Fibroblast of pulmonary artery (primary cell): ENCODE measurements around the gene ATP5ME.

Experiments
- DNase-seq: peaks from one replicate; pipeline ENCODE4 v3.0.0-alpha.2; 2010; ENCODE audit warnings: low read depth
- H3K4me3 ChIP-seq: replicated peaks from 2 replicates; pipeline ENCODE4 v1.5.1; 2011; ENCODE audit warnings: low read depth, mild to moderate bottlenecking, control low read depth, low read length, moderate library complexity
- CTCF ChIP-seq: IDR thresholded peaks from 2 replicates; pipeline ENCODE4 v1.5.1; 2011; ENCODE audit warnings: mild to moderate bottlenecking, control low read depth, low read length, inconsistent platforms; ENCODE audit errors: missing control alignments

The ATP5ME gene

GRCh38 chr4:665751-666435 lies 8.2 kb downstream of the ATP5ME start:
- no peak for DNase-seq
- H3K4me3 ChIP-seq = no peak overlapping the region

GRCh38 chr4:665381-665750 lies 8.7 kb downstream of the ATP5ME start:
- no peak for DNase-seq
- no peak overlapping the region for H3K4me3 ChIP-seq
- no peak for TF ChIP-seq CTCF

More at GRCh38 chr4:665751-666435, 8.2 kb downstream of the ATP5ME start:
- no peak for TF ChIP-seq CTCF

- no peak overlapping the region for H3K4me3 ChIP-seq
- DNase-seq = no peak
Observed at GRCh38 chr4:664713-665231, 9.3 kb downstream of the ATP5ME start.

GRCh38 chr4:663438-664428 lies 10.3 kb downstream of the ATP5ME start:
- TF ChIP-seq CTCF = no peak
- no peak for DNase-seq
- H3K4me3 ChIP-seq = peak overlapping the region; percentile 37

More at GRCh38 chr4:664713-665231, 9.3 kb downstream of the ATP5ME start:
- TF ChIP-seq CTCF = no peak

- no peak overlapping the region for H3K4me3 ChIP-seq
- no peak for DNase-seq
- TF ChIP-seq CTCF = no peak
Observed at GRCh38 chr4:663046-663437, 11.0 kb downstream of the ATP5ME start.

GRCh38 chr4:661881-662761 lies 12.0 kb downstream of the ATP5ME start:
- no peak for TF ChIP-seq CTCF
- DNase-seq = no peak
- H3K4me3 ChIP-seq = no peak overlapping the region
